Coronary artery (tissue), 2 donors: ENCODE measurements around the gene MYO1D.
A peak's percentile ranks its signal among the peaks of the same experiment; 100 is the strongest.

ENCODE experiments used
- DNase-seq: peaks from one replicate; pipeline ENCODE4 v3.0.0-alpha.2; 2017; ENCODE audit warnings: low spot score
- H3K27ac ChIP-seq, 2 donors: fragments of 200-600 bp; sonication (generic); one replicate each; pipeline ENCODE4 v1.5.1; 2016 to 2019
- H3K4me3 ChIP-seq: fragments of 200-600 bp; sonication (generic); 2 replicates; pipeline ENCODE4 v1.5.1; 2016; ENCODE audit warnings: mild to moderate bottlenecking, moderate library complexity
- CTCF ChIP-seq: fragments of 200-600 bp; sonication (generic); IDR thresholded peaks from one replicate; pipeline ENCODE4 v1.5.1; 2019; ENCODE audit warnings: antibody characterized with exemption

The MYO1D gene

GRCh38 chr17:32783602-32784001 lies 93.3 kb downstream of the MYO1D start:
- H3K4me3 ChIP-seq = no peak overlapping the region
- no peak for DNase-seq
- H3K27ac ChIP-seq = no peak overlapping the region
- TF ChIP-seq CTCF = peak; percentile 64

GRCh38 chr17:32780721-32781120 lies 96.2 kb downstream of the MYO1D start:
- TF ChIP-seq CTCF = no peak
- DNase-seq = no peak
- H3K4me3 ChIP-seq = no peak overlapping the region
- H3K27ac ChIP-seq = no peak overlapping the region

- no peak for TF ChIP-seq CTCF
- DNase-seq = no peak
- no peak overlapping the region for H3K27ac ChIP-seq
- no peak overlapping the region for H3K4me3 ChIP-seq
Measured at GRCh38 chr17:32777922-32778321, 99.0 kb downstream of the MYO1D start.

GRCh38 chr17:32777436-32777835 lies 99.5 kb downstream of the MYO1D start:
- TF ChIP-seq CTCF = no peak
- no peak for DNase-seq
- Histone ChIP-seq H3K4me3 (no peak overlapping the region), H3K27ac (no peak overlapping the region)

GRCh38 chr17:32774695-32775084 lies 102.2 kb downstream of the MYO1D start:
- Histone ChIP-seq H3K4me3 (no peak overlapping the region), H3K27ac (no peak overlapping the region)
- no peak for TF ChIP-seq CTCF
- DNase-seq = no peak

- no peak for DNase-seq
- no peak for TF ChIP-seq CTCF
- H3K4me3 ChIP-seq = no peak overlapping the region
- H3K27ac ChIP-seq = no peak overlapping the region
Measured at GRCh38 chr17:32773856-32774694, 102.8 kb downstream of the MYO1D start.

- no peak overlapping the region for H3K27ac ChIP-seq
- TF ChIP-seq CTCF = no peak
- H3K4me3 ChIP-seq = no peak overlapping the region
- no peak for DNase-seq
Measured at GRCh38 chr17:32772453-32773025, 104.4 kb downstream of the MYO1D start.
